Smooth muscle cell (in vitro differentiated cells): ENCODE data around the gene STYXL1. TPM values are rescaled to one million over a fixed set of nuclear protein-coding genes. Genes with fewer than 3 reads are reported as not detected.
"Not testable (repeated sequence)": the region's sequence is repeated elsewhere in the genome, so short reads cannot be mapped to it uniquely, and the experiment has no call there.

Experiments used
- DNase-seq: peaks from one replicate; lab custom pipeline; 2025; ENCODE audit not compliant: unreplicated experiment; lab: John Stamatoyannopoulos, UW
- H2AFZ ChIP-seq: fragments of 200-600 bp; sonication (generic); 2 replicates; pipeline ENCODE4 v1.6.0; 2016; ENCODE audit warnings: antibody characterized with exemption, low read depth, mild to moderate bottlenecking
- H3F3A ChIP-seq: fragments of 200-600 bp; sonication (generic); 2 replicates; pipeline ENCODE4 v1.6.0; 2017; ENCODE audit warnings: antibody characterized with exemption, low read depth
- H3K27ac ChIP-seq: fragments of 200-600 bp; sonication (generic); 2 replicates; pipeline ENCODE4 v1.5.1; 2016; ENCODE audit warnings: low read depth, mild to moderate bottlenecking
- H3K27me3 ChIP-seq: fragments of 200-600 bp; sonication (generic); 2 replicates; pipeline ENCODE4 v1.6.1; 2016; ENCODE audit warnings: low read depth, mild to moderate bottlenecking
- H3K36me3 ChIP-seq: fragments of 200-600 bp; sonication (generic); 2 replicates; pipeline ENCODE4 v1.5.1; 2016; ENCODE audit warnings: low read depth
- H3K4me1 ChIP-seq: fragments of 200-600 bp; sonication (generic); 2 replicates; pipeline ENCODE4 v1.5.1; 2016; ENCODE audit warnings: low read depth
- H3K4me2 ChIP-seq: fragments of 200-600 bp; sonication (generic); 2 replicates; pipeline ENCODE4 v1.6.0; 2016; ENCODE audit warnings: mild to moderate bottlenecking
- H3K4me3 ChIP-seq: fragments of 200-600 bp; sonication (generic); 2 replicates; pipeline ENCODE4 v1.5.1; 2016; ENCODE audit warnings: mild to moderate bottlenecking
- H3K79me2 ChIP-seq: fragments of 200-600 bp; sonication (generic); 2 replicates; pipeline ENCODE4 v1.6.0; 2016; ENCODE audit warnings: low read depth, mild to moderate bottlenecking
- H3K9ac ChIP-seq: fragments of 200-600 bp; sonication (generic); 2 replicates; pipeline ENCODE4 v1.6.0; 2016; ENCODE audit warnings: low read depth
- H3K9me3 ChIP-seq: fragments of 200-600 bp; sonication (generic); replicated peaks from 2 replicates; pipeline ENCODE4 v1.5.1; 2016; ENCODE audit warnings: low read depth
- H4K20me1 ChIP-seq: fragments of 200-600 bp; sonication (generic); 2 replicates; pipeline ENCODE4 v1.6.0; 2016; ENCODE audit warnings: low read depth
- CTCF ChIP-seq: fragments of 200-600 bp; sonication (generic); IDR thresholded peaks from 2 replicates; pipeline ENCODE4 v1.5.1; 2017; ENCODE audit warnings: borderline replicate concordance, mild to moderate bottlenecking, antibody characterized with exemption; ENCODE audit not compliant: insufficient read depth, poor library complexity, severe bottlenecking
- WGBS: methylation state at CpG from one replicate; pipeline ENCODE4 v1.1.7; 2016; ENCODE audit warnings: low lambda C conversion rate; 5-methylcytosine and 5-hydroxymethylcytosine counted together
- polyA plus RNA-seq: library from polyadenylated mRNA; unstranded; fragments of >200 nt; fragmentation: Nextera tagmentation; extraction: Ambion mirVana; gene quantifications from 2 replicates; pipeline ENCODE4 v1.2.1, GENCODE V29; 2016
- total RNA-seq: library from RNA; depleted of rRNA; stranded (reverse); fragments of >200 nt; gene quantifications from 2 replicates; pipeline ENCODE4 v1.2.3, GENCODE V29; 2014

The STYXL1 gene
- total and polyA plus RNA-seq, 2 experiments from 2014 or later, result 75.6 to 84.0 TPM

- no peaks in the 10 kb centered on the region for H3K9me3 ChIP-seq
- WGBS, result 81% methylated on average over 8 of the region's 8 CpGs
- H4K20me1 ChIP-seq, result no peaks in the 10 kb centered on the region
- H3K9ac ChIP-seq, result no peak overlapping the region
- H3K36me3 ChIP-seq, result no peaks in the 10 kb centered on the region
- no peaks in the 10 kb centered on the region for H3K79me2 ChIP-seq
- H3F3A ChIP-seq, result no peaks in the 10 kb centered on the region
- no peaks in the 10 kb centered on the region for H3K4me1 ChIP-seq
- no peak overlapping the region for H3K4me3 ChIP-seq
- no peaks in the 10 kb centered on the region for H3K27me3 ChIP-seq
- no peak overlapping the region for H2AFZ ChIP-seq
- H3K4me2 ChIP-seq, result no peak overlapping the region
- no peak for TF ChIP-seq CTCF
- no peak overlapping the region for H3K27ac ChIP-seq
- no peak for DNase-seq
Observed at GRCh38 chr7:76008156-76008687, 39.6 kb downstream of the STYXL1 start.

GRCh38 chr7:76005004-76005403 is 42.8 kb downstream of the STYXL1 start:
- H2AFZ ChIP-seq, H3K27ac ChIP-seq, H3K27me3 ChIP-seq, H3K4me2 ChIP-seq, H3K79me2 ChIP-seq, H4K20me1 ChIP-seq, DNase-seq, H3K36me3 ChIP-seq, H3K4me1 ChIP-seq, H3K4me3 ChIP-seq, H3K9me3 ChIP-seq, H3K9ac ChIP-seq, H3F3A ChIP-seq: not testable (repeated sequence)
- WGBS, result 83% methylated on average over 4 of the region's 4 CpGs

- TF ChIP-seq CTCF, result no peak
Observed at GRCh38 chr7:76003351-76003750, 44.4 kb downstream of the STYXL1 start.

GRCh38 chr7:76002822-76003221 is 45.0 kb downstream of the STYXL1 start:
- no peaks in the 10 kb centered on the region for H3K36me3 ChIP-seq
- no peak overlapping the region for H3K4me2 ChIP-seq
- no peaks in the 10 kb centered on the region for H3K27me3 ChIP-seq
- H3K79me2 ChIP-seq, result no peaks in the 10 kb centered on the region
- WGBS, result 91% methylated on average over 3 of the region's 3 CpGs
- no peak for DNase-seq
- H3F3A ChIP-seq, result no peaks in the 10 kb centered on the region
- no peak overlapping the region for H3K9ac ChIP-seq
- no peak overlapping the region for H3K27ac ChIP-seq
- H4K20me1 ChIP-seq, result no peaks in the 10 kb centered on the region
- H2AFZ ChIP-seq, result no peak overlapping the region
- TF ChIP-seq CTCF, result no peak
- no peaks in the 10 kb centered on the region for H3K4me1 ChIP-seq
- no peak overlapping the region for H3K4me3 ChIP-seq
- H3K9me3 ChIP-seq, result no peaks in the 10 kb centered on the region

More at GRCh38 chr7:76003351-76003750, 44.4 kb downstream of the STYXL1 start:
- Histone ChIP-seq H3K36me3 (no peaks in the 10 kb centered on the region), H3K4me3 (no peak overlapping the region), H3F3A (no peaks in the 10 kb centered on the region), H2AFZ (no peak overlapping the region), H3K9me3 (no peaks in the 10 kb centered on the region), H3K27me3 (no peaks in the 10 kb centered on the region), H3K9ac (no peak overlapping the region), H3K27ac (no peak overlapping the region), H3K4me2 (no peak overlapping the region), H3K4me1 (no peaks in the 10 kb centered on the region), H3K79me2 (no peaks in the 10 kb centered on the region), H4K20me1 (no peaks in the 10 kb centered on the region)
- no peak for DNase-seq
- WGBS, result 97% methylated on average over 10 of the region's 10 CpGs
